Ammon's horn (tissue), 1 donor: ENCODE data around the gene FKBP1A.

Source experiments
- DNase-seq: peaks from one replicate; pipeline ENCODE4 v3.0.0-alpha.2; 2016; ENCODE audit warnings: low spot score

FKBP1A gene

DNA sequence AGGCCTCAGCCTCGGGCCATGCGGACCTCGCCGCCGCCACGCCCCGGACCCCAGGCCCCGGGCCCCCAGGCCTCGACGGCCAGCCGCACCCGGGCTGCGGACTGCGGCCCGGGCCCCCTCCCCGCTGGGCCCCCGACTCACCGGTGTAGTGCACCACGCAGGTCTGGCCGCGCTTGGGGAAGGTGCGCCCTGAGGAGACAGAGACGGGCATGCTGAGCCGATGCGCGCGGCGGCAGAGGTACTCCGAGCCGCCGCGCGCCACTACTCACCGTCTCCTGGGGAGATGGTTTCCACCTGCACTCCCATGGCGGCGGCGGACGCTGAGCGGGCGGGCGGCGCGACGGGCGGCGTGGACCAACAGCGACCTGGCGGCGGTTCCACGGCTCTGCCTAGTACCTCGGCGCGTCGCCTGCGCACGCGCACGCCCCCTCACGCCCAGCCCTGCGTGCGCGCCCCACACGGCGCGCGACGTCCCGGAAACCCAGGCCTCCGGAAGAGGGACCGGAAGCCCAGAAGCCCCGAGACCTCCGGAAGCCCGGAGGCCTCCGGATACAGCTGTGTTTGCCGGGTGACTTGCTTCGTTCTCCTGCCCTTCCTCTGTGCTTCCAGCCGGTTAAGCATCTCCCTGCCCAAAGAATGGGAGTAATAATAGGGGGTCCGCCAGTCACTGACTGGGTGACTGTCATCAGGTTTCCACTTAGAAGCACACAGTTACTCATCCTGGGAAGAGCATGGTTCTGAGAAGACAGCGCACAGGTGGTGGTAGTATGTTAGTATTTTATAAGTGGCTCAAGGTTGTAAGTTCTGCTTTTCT, at the start of gene FKBP1A:
Gene FKBP1A, minus strand, starts transcription at position 362 of the 814 bp plus-strand sequence. Its CDS starts 56 bp downstream, at position 306.
- peak; percentile 90 for DNase-seq

DNA sequence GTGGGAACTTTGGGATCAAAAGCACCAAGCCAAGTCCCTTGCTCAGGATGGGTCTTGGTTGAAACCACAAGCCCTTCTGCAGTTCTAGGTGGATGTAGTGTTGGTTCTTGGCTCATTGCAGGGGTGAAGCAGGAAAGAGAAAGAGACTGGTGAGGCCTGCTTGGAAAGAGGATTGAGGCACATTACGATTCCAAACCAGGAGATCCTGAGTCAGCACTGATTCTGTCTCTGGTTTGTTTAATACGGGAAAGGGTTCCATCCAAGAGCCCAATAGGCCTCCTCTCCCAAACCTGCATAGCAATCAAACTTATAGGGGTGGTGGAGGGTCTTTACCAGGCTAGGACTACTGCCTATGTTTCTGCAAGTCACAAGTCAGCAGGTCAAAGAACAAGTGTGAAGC, 49.5 kb upstream of the FKBP1A start:
- DNase-seq: no peak

DNA sequence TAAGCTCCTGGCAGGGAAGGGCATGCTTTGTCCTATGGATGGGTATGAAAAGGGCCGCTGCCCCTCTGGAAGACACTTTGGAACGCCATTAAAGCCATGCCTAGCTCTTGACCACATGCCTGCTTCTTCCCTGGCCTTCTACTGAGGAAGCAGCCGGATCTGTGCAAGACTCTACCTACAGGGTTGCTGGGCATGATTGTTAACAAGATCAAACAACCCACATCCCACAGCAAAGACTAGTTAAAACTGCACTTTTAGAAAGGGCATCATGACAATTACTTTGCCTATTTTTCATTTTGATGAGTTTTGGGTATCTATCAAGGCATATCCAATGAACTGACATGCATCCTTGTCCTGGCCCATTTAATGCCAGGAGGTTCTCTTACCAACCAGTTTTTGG, 48.3 kb upstream of the FKBP1A start:
- DNase-seq: no peak

- DNase-seq: no peak
These were observed 47.2 kb upstream of the FKBP1A start for GRCh38 chr20:1440024-1440423.

DNA sequence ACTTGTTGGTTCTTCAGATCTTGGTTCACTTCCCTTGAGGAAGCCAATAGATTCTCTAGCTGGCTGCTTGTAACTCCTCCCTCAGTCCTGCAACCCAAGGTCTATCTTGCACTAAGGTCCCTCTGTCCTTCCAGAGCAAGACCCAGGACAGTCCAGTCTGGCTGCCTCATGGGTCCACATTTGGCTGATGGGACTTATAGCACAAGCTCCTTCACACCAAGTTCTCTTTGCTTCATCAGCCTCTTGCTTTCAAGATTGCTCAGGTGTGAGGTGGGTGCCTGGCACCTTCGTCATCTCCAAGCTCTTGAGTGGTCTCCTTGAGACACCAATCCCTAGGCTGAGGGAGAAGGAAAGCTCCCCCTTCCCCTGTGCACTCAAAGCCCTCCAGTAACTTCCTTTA, 45.5 kb upstream of the FKBP1A start:
- no peak for DNase-seq

DNA sequence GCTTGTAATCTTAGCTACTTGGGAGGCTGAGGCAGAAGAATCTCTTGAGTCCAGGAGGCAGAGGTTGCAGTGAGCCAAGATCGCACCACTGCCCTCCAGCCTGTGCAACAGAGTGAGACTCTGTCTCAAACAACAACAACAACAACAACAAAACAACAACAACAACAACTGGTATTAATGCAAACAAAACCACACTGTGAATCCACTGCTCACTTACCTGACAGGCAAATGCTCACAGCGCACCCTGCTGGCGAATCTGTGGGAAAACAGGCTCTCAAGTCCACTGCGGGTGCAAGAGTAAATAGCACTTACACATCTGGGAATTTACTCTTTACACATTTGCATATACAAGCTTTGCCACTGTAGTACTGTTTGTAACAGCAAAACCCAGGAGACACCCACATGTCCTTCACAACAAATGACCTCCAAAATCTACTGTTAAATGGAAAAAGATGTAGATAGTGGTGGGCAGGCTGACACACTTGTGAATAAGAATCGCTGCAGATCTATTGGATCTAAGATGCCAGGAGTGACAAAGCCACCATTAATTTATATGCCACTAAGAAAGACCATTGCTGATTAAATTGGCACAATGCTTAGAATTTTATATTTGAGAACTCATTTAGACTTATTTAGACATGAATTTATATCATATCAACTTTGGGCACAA, 44.5 kb upstream of the FKBP1A start:
- peak; percentile 93 for DNase-seq

DNA sequence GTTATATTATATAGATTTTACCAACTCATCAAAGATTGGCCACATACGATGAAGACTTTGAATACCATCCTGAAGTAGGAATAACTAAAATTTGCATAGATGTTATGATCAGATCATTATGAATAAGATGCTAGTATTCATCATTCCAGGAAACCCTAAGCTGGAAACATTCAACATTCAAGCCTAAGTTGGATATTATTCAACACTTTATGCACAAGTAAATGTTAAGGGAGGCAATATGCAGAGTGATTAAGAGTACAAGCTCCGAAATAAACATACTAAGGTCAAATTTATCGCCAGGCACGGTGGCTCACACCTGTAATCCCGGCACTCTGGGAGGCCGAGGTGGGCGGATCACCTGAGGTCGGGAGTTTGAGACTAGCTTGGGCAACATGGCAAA, 43.4 kb upstream of the FKBP1A start:
- no peak for DNase-seq

DNA sequence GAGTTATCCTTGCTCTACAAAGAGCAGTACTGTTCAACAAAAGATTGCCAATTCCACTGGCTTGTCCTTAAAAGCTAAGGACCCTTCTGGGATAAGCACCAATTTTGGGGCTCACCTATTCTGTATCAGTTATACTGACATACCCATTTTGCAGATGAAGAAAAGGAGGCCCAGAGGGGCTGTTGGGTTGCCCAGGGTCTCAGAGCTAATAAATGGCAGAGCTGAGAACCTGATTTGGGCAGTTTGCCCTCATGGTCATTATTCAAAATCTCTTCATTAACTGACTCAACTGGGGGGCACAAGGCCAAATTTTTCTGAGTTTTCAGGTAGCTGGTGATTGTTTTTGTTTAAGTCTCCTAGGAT, 42.5 kb upstream of the FKBP1A start:
- DNase-seq: no peak

- DNase-seq: peak; percentile 37
These were observed 41.9 kb upstream of the FKBP1A start for GRCh38 chr20:1434571-1435336.

DNA sequence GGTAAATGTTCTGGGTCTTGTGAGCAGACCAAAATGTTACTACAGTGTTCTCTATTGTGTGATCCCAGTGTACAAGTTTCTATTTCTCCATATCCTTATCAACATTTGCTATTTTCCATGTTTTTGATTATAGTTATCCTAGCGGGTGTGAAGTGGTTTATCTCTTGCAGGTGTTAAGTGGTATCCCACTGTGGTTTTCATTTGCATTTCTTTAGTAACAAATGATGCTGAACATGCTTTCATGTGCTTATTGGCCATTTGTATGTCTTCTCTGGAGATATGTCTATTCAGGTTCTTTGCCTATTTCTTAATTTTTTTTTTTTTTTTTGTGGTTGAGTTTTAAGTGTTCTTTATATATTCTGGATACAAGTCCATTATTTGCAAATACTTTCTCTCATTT, 38.3 kb upstream of the FKBP1A start:
- no peak for DNase-seq

GRCh38 chr20:1430004-1430451, 37.2 kb upstream of the FKBP1A start:
- no peak for DNase-seq

GRCh38 chr20:1429143-1429728, 36.4 kb upstream of the FKBP1A start:
- no peak for DNase-seq

- no peak for DNase-seq
These were observed 34.7 kb upstream of the FKBP1A start for GRCh38 chr20:1427457-1428054.

DNA sequence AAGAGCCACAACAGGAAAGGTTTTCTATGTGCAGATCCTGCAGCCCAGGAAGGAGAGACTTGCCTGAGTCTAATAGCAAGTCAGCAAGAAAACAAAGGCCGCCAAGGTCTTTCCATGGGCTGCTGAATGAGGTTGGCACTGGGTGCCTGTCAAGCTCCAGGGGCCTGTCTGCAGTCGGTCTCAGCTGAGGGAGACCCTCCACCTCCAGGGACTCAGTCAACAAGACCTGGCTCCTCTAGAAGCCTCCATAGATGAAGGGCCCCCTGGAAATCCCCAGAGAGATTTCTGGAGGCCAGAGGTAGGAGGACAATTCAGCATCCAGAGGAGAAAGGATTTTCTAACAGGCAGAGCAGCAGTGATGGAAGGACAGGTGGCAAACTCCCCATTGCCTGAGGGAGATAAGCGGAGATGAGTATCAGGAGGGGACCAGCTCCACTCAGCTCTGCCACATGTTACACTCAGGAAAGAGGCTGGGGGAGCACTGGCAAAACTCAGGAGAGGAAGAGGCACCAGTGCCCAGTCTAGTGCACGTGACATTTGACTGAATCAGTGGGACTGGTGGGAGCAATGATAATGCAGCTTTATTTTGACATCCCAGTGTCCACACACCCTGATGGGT, 33.5 kb upstream of the FKBP1A start:
- DNase-seq: no peak

DNA sequence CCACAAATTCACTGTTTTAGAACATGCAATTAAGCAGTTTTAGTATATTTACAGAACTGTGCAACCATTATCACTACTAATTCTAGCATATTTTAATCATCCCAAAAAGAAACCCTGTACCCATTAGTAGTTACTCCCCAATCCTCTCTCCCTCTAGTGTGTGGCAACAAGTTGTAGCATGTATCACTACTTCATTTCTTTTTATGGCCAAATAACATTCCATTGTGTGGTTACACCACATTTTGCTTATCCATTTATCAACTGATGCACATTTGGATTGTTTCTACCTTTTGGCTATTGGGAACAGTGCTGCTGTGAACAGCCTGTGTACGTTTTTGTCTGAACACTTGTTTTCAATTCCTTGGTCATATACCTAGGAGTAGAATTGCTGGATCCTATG, 31.5 kb upstream of the FKBP1A start:
- no peak for DNase-seq

DNA sequence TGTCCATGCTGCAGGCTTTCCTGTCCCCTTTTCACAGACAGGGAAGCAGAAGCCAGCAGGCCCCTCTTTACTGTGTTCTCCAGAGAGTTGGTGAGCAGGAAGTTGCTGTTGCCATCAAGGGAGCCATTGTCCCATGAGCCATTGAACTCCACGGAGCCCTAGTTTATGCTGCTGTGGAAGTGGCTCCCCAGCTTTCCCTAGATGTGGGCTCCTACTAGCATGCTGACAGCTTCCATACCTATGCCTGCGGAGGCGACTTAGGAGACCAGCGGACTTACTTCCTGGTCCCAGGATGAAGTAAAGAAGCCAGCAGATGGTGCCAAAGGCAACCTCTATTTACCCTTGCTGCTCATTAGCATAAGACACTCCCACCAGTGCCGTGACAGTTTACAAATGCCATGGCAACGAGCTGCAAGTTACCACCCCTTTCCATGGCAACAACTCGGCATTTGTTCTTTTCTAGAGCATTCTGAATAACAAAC, 30.8 kb upstream of the FKBP1A start:
- DNase-seq: peak; percentile 77

DNA sequence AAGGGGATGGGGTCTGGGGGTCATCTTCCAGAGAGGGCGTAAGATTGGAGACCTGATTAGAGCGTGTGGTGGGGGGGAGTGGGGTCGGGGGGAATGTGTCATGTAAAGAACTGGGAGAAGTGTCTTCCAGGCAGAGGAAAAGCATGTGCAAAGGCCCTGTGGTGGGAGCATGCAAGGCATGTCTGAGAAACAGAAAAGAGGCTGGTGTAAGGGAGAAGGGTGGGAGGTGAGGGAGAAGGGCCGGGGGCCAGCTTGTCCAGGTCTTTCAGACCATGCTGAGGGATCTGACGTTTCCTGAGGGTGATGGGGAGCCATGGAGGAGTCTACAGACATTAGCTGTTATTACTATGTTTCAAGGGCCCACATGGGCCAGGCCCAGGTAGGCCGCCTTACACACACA, 30.4 kb upstream of the FKBP1A start:
- no peak for DNase-seq

GRCh38 chr20:1422753-1423152, 29.9 kb upstream of the FKBP1A start:
- DNase-seq: no peak

- no peak for DNase-seq
These were observed 27.2 kb upstream of the FKBP1A start for GRCh38 chr20:1420066-1420465.

DNA sequence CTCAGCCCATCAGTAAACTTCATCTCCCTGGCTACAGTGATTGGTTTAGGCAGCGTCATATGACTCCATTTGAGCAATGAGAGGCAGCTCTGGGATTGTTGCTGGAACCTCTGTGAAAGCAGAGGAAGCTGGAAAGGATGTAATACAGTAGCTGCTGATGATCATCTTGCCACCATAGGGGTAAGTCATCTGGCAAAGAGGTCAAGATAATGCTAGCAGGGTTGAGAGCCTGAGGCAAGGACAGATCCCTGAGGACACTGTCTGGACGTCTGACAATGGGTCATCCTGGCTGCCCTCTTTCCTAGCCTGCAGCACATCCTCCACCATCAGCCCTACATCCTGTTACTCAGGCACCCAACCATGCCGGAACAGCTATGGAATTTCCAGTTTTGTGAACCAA, 25.5 kb upstream of the FKBP1A start:
- DNase-seq: no peak

DNA sequence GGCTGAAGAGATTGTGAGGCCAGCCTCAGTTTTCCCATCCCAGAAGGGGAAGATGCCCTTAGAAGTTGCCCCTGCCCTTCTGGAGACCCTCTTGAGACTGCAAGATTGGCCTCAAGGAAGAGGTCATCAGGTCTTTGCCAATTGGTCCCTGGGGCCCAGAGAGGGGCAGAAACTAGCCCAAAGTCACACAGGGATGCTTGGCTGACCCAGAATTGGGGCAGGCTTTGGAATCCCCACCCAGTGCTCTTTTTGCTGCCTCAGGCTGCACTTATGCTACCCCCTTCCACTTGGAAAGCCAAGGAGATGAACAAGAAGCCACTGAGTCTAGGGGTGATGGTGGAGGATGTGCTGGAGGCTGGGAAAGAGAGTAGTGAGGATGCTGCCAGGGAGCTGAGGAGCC, 24.9 kb upstream of the FKBP1A start:
- DNase-seq: no peak
